OCI-LY7 (cell line): Measurements from ENCODE around the gene TMEM219. TPM values are rescaled to one million over a fixed set of nuclear protein-coding genes. Genes with fewer than 3 reads are reported as not detected.

ENCODE experiments used
- BruUV-seq: library from RNA; stranded (reverse); fragments of 400-500 nt; replicated peaks from 2 replicates; lab custom pipeline; 2021; lab: Mats Ljungman, UMichigan
- CTCF ChIA-PET: fragments of 300-600 bp; sonication (Branson Sonifier 250); formaldehyde crosslinking; loops from one replicate; lab custom pipeline; 2022; ENCODE audit warnings: antibody characterized with exemption; ENCODE audit not compliant: unreplicated experiment; lab: Charles Lee
- POLR2A ChIA-PET: fragments of 300-600 bp; sonication (Branson Sonifier 250); formaldehyde crosslinking; loops from one replicate; lab custom pipeline; 2022; ENCODE audit warnings: antibody characterized with exemption; lab: Charles Lee
- DNase-seq: peaks from one replicate; pipeline ENCODE4 v3.0.0-alpha.2; 2015; ENCODE audit warnings: low spot score
- H2AFZ ChIP-seq: fragments of 200-600 bp; sonication (generic), shearing (Covaris generic); 2 replicates; pipeline ENCODE4 v1.6.1; 2014; ENCODE audit warnings: mild to moderate bottlenecking, antibody characterized with exemption, low read length, moderate library complexity
- H3K27ac ChIP-seq: fragments of 200-600 bp; sonication (generic); 2 replicates; pipeline ENCODE4 v1.5.1; 2014; ENCODE audit warnings: mixed run types, low read depth, mild to moderate bottlenecking, moderate library complexity, low read length, inconsistent platforms; ENCODE audit not compliant: poor library complexity, severe bottlenecking
- H3K36me3 ChIP-seq: fragments of 200-600 bp; sonication (generic); 2 replicates; pipeline ENCODE4 v1.6.1; 2014; ENCODE audit warnings: mild to moderate bottlenecking, antibody characterized with exemption, low read length, moderate library complexity, mixed read lengths; ENCODE audit not compliant: insufficient read depth
- H3K4me1 ChIP-seq: fragments of 200-600 bp; sonication (generic); 2 replicates; pipeline ENCODE4 v1.5.1; 2014; ENCODE audit warnings: mild to moderate bottlenecking, low read length; ENCODE audit not compliant: insufficient read depth, poor library complexity, severe bottlenecking
- H3K4me2 ChIP-seq: fragments of 200-600 bp; sonication (generic); 2 replicates; pipeline ENCODE4 v1.6.1; 2014; ENCODE audit warnings: mild to moderate bottlenecking, low read length
- H3K4me3 ChIP-seq: fragments of 200-600 bp; sonication (generic); 2 replicates; pipeline ENCODE4 v1.5.1; 2014; ENCODE audit warnings: mild to moderate bottlenecking, low read depth, low read length; ENCODE audit not compliant: poor library complexity, severe bottlenecking
- H3K79me2 ChIP-seq: fragments of 200-600 bp; sonication (generic); 2 replicates; pipeline ENCODE4 v1.6.1; 2016; ENCODE audit warnings: low read depth, mild to moderate bottlenecking, low read length, moderate library complexity, mixed read lengths; ENCODE audit not compliant: insufficient read depth
- H3K9me2 ChIP-seq: fragments of 200-600 bp; sonication (generic); 2 replicates; pipeline ENCODE4 v1.6.1; 2016; ENCODE audit warnings: mild to moderate bottlenecking, low read length, mixed read lengths; ENCODE audit not compliant: insufficient read depth
- H3K9me3 ChIP-seq: fragments of 200-600 bp; sonication (generic); 2 replicates; pipeline ENCODE4 v1.6.1; 2014; ENCODE audit warnings: mild to moderate bottlenecking, mixed run types, low read length, mixed read lengths
- H4K20me1 ChIP-seq: fragments of 200-600 bp; sonication (generic); 2 replicates; pipeline ENCODE4 v1.6.1; 2014; ENCODE audit warnings: mild to moderate bottlenecking, antibody characterized with exemption, low read length, moderate library complexity, mixed read lengths; ENCODE audit not compliant: insufficient read depth
- CTCF ChIP-seq: fragments of 200-600 bp; sonication (generic); conservative IDR thresholded peaks from 2 replicates; pipeline ENCODE4 v1.5.1; 2014; ENCODE audit warnings: mild to moderate bottlenecking, antibody characterized with exemption, low read length, moderate library complexity, mixed read lengths
- EZH2phosphoT487 ChIP-seq: fragments of 200-600 bp; sonication (generic); IDR thresholded peaks from 2 replicates; pipeline ENCODE4 v1.6.1; 2018; ENCODE audit warnings: low read depth, borderline replicate concordance, mild to moderate bottlenecking, mixed run types, antibody characterized with exemption, low read length, moderate library complexity, mixed read lengths
- intact Hi-C: fragments of 100-400 bp; cut with micrococcal nuclease; formaldehyde crosslinking; loops from one replicate; pipeline ENCODE4 v1.10.0; 2022; ENCODE audit not compliant: unreplicated experiment
- total RNA-seq, 2 experiments: library from RNA; depleted of rRNA in 1 of 2; stranded (reverse); fragments of >200 nt in 1 of 2; shearing (Covaris generic) in 1 of 2; gene quantifications; 2 replicates each; pipeline ENCODE4 v1.2.3, GENCODE V29; 2014 to 2022

The TMEM219 gene
- total RNA-seq, 2 experiments from 2014 or later, result 82.9 to 94.1 TPM

GRCh38 chr16:30003670-30004423 is 42.0 kb downstream of the TMEM219 start:
- Histone ChIP-seq H3K9me3 (no peaks in the 10 kb centered on the region), H3K4me2 (no peak overlapping the region), H3K27ac (no peak overlapping the region), H3K4me1 (no peaks in the 10 kb centered on the region), H3K79me2 (no peaks in the 10 kb centered on the region), H2AFZ (no peak overlapping the region), H4K20me1 (no peaks in the 10 kb centered on the region), H3K36me3 (peaks cover 15% of the 10 kb centered on the region; the same call in 1 of the 2 replicates), H3K9me2 (no peaks in the 10 kb centered on the region), H3K4me3 (no peak overlapping the region)
- no TSS peak for BruUV-seq
- ChIA-PET POLR2A (interaction anchor here (0.5 kb wide), 1 partner anchor 647 kb away, joined by 4 read pairs; the partner anchor contains the start of gene PRR14), CTCF (no interaction called here)
- intact Hi-C loops, result no loop called here
- DNase-seq, result no peak
- TF ChIP-seq CTCF (no peak), EZH2phosphoT487 (no peak)

- ChIA-PET POLR2A (interaction anchor here (1.4 kb wide), 1 partner anchor 78 kb away, joined by 3 read pairs; the partner anchor contains the start of gene KCTD13), CTCF (no interaction called here)
- peaks cover 15% of the 10 kb centered on the region; the same call in 1 of the 2 replicates for H3K36me3 ChIP-seq
- H3K4me2 ChIP-seq, result no peak overlapping the region
- DNase-seq, result no peak
- no peaks in the 10 kb centered on the region for H3K79me2 ChIP-seq
- BruUV-seq, result no TSS peak
- intact Hi-C loops, result no loop called here
- TF ChIP-seq CTCF (no peak), EZH2phosphoT487 (no peak)
- no peak overlapping the region for H2AFZ ChIP-seq
- H3K9me2 ChIP-seq, result no peaks in the 10 kb centered on the region
- no peak overlapping the region for H3K4me3 ChIP-seq
- no peaks in the 10 kb centered on the region for H3K4me1 ChIP-seq
- H3K9me3 ChIP-seq, result no peaks in the 10 kb centered on the region
- H3K27ac ChIP-seq, result no peak overlapping the region
- H4K20me1 ChIP-seq, result no peaks in the 10 kb centered on the region
Measured at GRCh38 chr16:30004424-30004776, 42.5 kb downstream of the TMEM219 start.

GRCh38 chr16:30004811-30005242 is 42.9 kb downstream of the TMEM219 start:
- Histone ChIP-seq H3K4me2 (no peak overlapping the region), H3K4me3 (no peak overlapping the region), H3K4me1 (no peaks in the 10 kb centered on the region), H3K36me3 (peaks cover 15% of the 10 kb centered on the region; the same call in 1 of the 2 replicates), H3K27ac (no peak overlapping the region), H4K20me1 (no peaks in the 10 kb centered on the region), H3K9me2 (no peaks in the 10 kb centered on the region), H3K9me3 (no peaks in the 10 kb centered on the region), H2AFZ (no peak overlapping the region), H3K79me2 (no peaks in the 10 kb centered on the region)
- TF ChIP-seq EZH2phosphoT487 (no peak), CTCF (no peak)
- intact Hi-C loops, result no loop called here
- ChIA-PET CTCF (no interaction called here), POLR2A (interaction anchor here (1.4 kb wide), 1 partner anchor 79 kb away, joined by 3 read pairs; the partner anchor contains the start of gene KCTD13)
- BruUV-seq, result no TSS peak
- no peak for DNase-seq
